HG03135 (cell line): ENCODE results near the gene CEP55.
"Not testable (repeated sequence)": the region's sequence is repeated elsewhere in the genome, so short reads cannot be mapped to it uniquely, and the experiment has no call there.

Experiments used
- ATAC-seq: cut with Tn5 transposase; IDR thresholded peaks from one replicate; pipeline ENCODE4 v1.9.1; 2021; ENCODE audit warnings: mild to moderate bottlenecking, moderate library complexity; ENCODE audit not compliant: unreplicated experiment

CEP55 gene

GRCh38 chr10:93505075-93505474 is 8.7 kb downstream of the CEP55 start:
- no peak for ATAC-seq

- ATAC-seq: no peak
These were observed 13.4 kb downstream of the CEP55 start for GRCh38 chr10:93509816-93510215.

- no peak for ATAC-seq
These were observed 16.2 kb downstream of the CEP55 start for GRCh38 chr10:93512565-93512964.

- no peak for ATAC-seq
These were observed 16.7 kb downstream of the CEP55 start for GRCh38 chr10:93513091-93513490.

- ATAC-seq: no peak
These were observed 18.1 kb downstream of the CEP55 start for GRCh38 chr10:93514521-93514920.

GRCh38 chr10:93515071-93516005 is 18.9 kb downstream of the CEP55 start:
- ATAC-seq: no peak

GRCh38 chr10:93516006-93516380 is 19.6 kb downstream of the CEP55 start:
- no peak for ATAC-seq

GRCh38 chr10:93518531-93518930 is 22.1 kb downstream of the CEP55 start:
- ATAC-seq: no peak

- ATAC-seq: no peak
These were observed 38.9 kb downstream of the CEP55 start for GRCh38 chr10:93535293-93535692.

- ATAC-seq: not testable (repeated sequence)
These were observed 44.5 kb downstream of the CEP55 start for GRCh38 chr10:93540871-93541270.

- ATAC-seq: no peak
These were observed 45.3 kb downstream of the CEP55 start for GRCh38 chr10:93541402-93542357.

- ATAC-seq: no peak
These were observed 46.0 kb downstream of the CEP55 start for GRCh38 chr10:93542358-93542791.

- not testable (repeated sequence) for ATAC-seq
These were observed 50.6 kb downstream of the CEP55 start for GRCh38 chr10:93546995-93547394.

GRCh38 chr10:93547522-93547921 is 51.1 kb downstream of the CEP55 start:
- ATAC-seq: no peak

GRCh38 chr10:93548376-93549071 is 52.1 kb downstream of the CEP55 start:
- no peak for ATAC-seq

GRCh38 chr10:93550606-93551005 is 54.2 kb downstream of the CEP55 start:
- ATAC-seq: no peak

GRCh38 chr10:93552780-93553179 is 56.4 kb downstream of the CEP55 start:
- ATAC-seq: no peak

- ATAC-seq: no peak
These were observed 57.3 kb downstream of the CEP55 start for GRCh38 chr10:93553482-93554315.

- ATAC-seq: no peak
These were observed 57.9 kb downstream of the CEP55 start for GRCh38 chr10:93554316-93554663.

GRCh38 chr10:93554760-93555432 is 58.5 kb downstream of the CEP55 start:
- no peak for ATAC-seq
